HEK293 (cell line): ENCODE results near the gene DNA2.

Experiments
- BCL11B ChIP-seq: fragments of 450-650 bp; formaldehyde crosslinking; IDR thresholded peaks from 2 replicates; pipeline ENCODE4 v1.5.1; 2016; ENCODE audit warnings: low read depth, missing biosample characterization, missing genetic modification characterization
- EGR2 ChIP-seq: fragments of 450-650 bp; formaldehyde crosslinking; IDR thresholded peaks from 2 replicates; pipeline ENCODE4 v1.5.1; 2016; ENCODE audit warnings: low read depth, missing biosample characterization, missing genetic modification characterization
- MYNN ChIP-seq: fragments of 450-650 bp; formaldehyde crosslinking; IDR thresholded peaks from 2 replicates; pipeline ENCODE4 v1.5.1; 2016; ENCODE audit warnings: missing biosample characterization, missing genetic modification characterization, borderline replicate concordance
- SCRT2 ChIP-seq: fragments of 450-650 bp; formaldehyde crosslinking; IDR thresholded peaks from 2 replicates; pipeline ENCODE4 v1.5.1; 2016; ENCODE audit warnings: missing biosample characterization, missing genetic modification characterization
- SP3 ChIP-seq: fragments of 450-650 bp; formaldehyde crosslinking; IDR thresholded peaks from 2 replicates; pipeline ENCODE4 v1.5.1; 2016; ENCODE audit warnings: missing biosample characterization, missing genetic modification characterization
- ZBTB48 ChIP-seq: fragments of 450-650 bp; formaldehyde crosslinking; IDR thresholded peaks from 2 replicates; pipeline ENCODE4 v1.5.1; 2016; ENCODE audit warnings: missing biosample characterization, missing genetic modification characterization
- ZEB2 ChIP-seq: fragments of 450-650 bp; formaldehyde crosslinking; IDR thresholded peaks from 2 replicates; pipeline ENCODE4 v1.5.1; 2016; ENCODE audit warnings: missing biosample characterization, missing genetic modification characterization
- ZFP37 ChIP-seq: fragments of 450-650 bp; formaldehyde crosslinking; IDR thresholded peaks from 2 replicates; pipeline ENCODE4 v1.5.1; 2016; ENCODE audit warnings: missing biosample characterization, missing genetic modification characterization
- ZNF121 ChIP-seq: fragments of 450-650 bp; formaldehyde crosslinking; IDR thresholded peaks from 2 replicates; pipeline ENCODE4 v1.5.1; 2016; ENCODE audit warnings: missing biosample characterization, missing genetic modification characterization
- ZNF248 ChIP-seq: fragments of 450-650 bp; formaldehyde crosslinking; IDR thresholded peaks from 2 replicates; pipeline ENCODE4 v1.5.1; 2017; ENCODE audit warnings: missing biosample characterization, missing genetic modification characterization
- ZNF48 ChIP-seq: fragments of 450-650 bp; formaldehyde crosslinking; IDR thresholded peaks from 2 replicates; pipeline ENCODE4 v1.5.1; 2016; ENCODE audit warnings: missing biosample characterization, missing genetic modification characterization
- ZNF501 ChIP-seq: fragments of 450-650 bp; formaldehyde crosslinking; IDR thresholded peaks from 2 replicates; pipeline ENCODE4 v1.5.1; 2016; ENCODE audit warnings: missing biosample characterization, missing genetic modification characterization
- ZNF521 ChIP-seq: fragments of 450-650 bp; formaldehyde crosslinking; IDR thresholded peaks from 2 replicates; pipeline ENCODE4 v1.5.1; 2017; ENCODE audit warnings: missing biosample characterization, mild to moderate bottlenecking, missing genetic modification characterization
- ZNF560 ChIP-seq: fragments of 450-650 bp; formaldehyde crosslinking; IDR thresholded peaks from 2 replicates; pipeline ENCODE4 v1.5.1; 2017; ENCODE audit warnings: missing biosample characterization, missing genetic modification characterization, borderline replicate concordance
- ZNF561 ChIP-seq: fragments of 450-650 bp; IDR thresholded peaks from 2 replicates; pipeline ENCODE4 v1.5.1; 2018; ENCODE audit warnings: missing biosample characterization, missing genetic modification characterization, borderline replicate concordance
- ZNF596 ChIP-seq: fragments of 450-650 bp; IDR thresholded peaks from 2 replicates; pipeline ENCODE4 v1.5.0; 2018; ENCODE audit warnings: missing biosample characterization, mild to moderate bottlenecking, missing genetic modification characterization, moderate library complexity
- ZNF629 ChIP-seq: fragments of 450-650 bp; formaldehyde crosslinking; IDR thresholded peaks from 2 replicates; pipeline ENCODE4 v1.5.1; 2017; ENCODE audit warnings: missing biosample characterization, missing genetic modification characterization
- ZNF654 ChIP-seq: fragments of 450-650 bp; formaldehyde crosslinking; IDR thresholded peaks from 2 replicates; pipeline ENCODE4 v1.5.1; 2016; ENCODE audit warnings: low read depth, missing biosample characterization, missing genetic modification characterization
- ZNF670 ChIP-seq: fragments of 450-650 bp; formaldehyde crosslinking; IDR thresholded peaks from 2 replicates; pipeline ENCODE4 v1.5.1; 2016; ENCODE audit warnings: missing biosample characterization, missing genetic modification characterization, low read depth
- ZSCAN16 ChIP-seq: fragments of 450-650 bp; formaldehyde crosslinking; IDR thresholded peaks from 2 replicates; pipeline ENCODE4 v1.5.1; 2016; ENCODE audit warnings: missing biosample characterization, missing genetic modification characterization
- ZSCAN23 ChIP-seq: fragments of 450-650 bp; formaldehyde crosslinking; IDR thresholded peaks from 2 replicates; pipeline ENCODE4 v1.5.1; 2016; ENCODE audit warnings: missing biosample characterization, missing genetic modification characterization
- ZSCAN30 ChIP-seq: fragments of 450-650 bp; IDR thresholded peaks from 2 replicates; pipeline ENCODE4 v1.5.1; 2018; ENCODE audit warnings: missing biosample characterization, mild to moderate bottlenecking, missing genetic modification characterization, moderate library complexity
- TF ChIP-seq, protein P1 (sequence below): fragments of 450-650 bp; formaldehyde crosslinking; IDR thresholded peaks from 2 replicates; pipeline ENCODE4 v1.5.1; 2016; ENCODE audit warnings: missing biosample characterization, missing genetic modification characterization
- TF ChIP-seq, protein P2 (sequence below): fragments of 450-650 bp; formaldehyde crosslinking; IDR thresholded peaks from 2 replicates; pipeline ENCODE4 v1.5.1; 2017; ENCODE audit warnings: missing biosample characterization, missing genetic modification characterization
- TF ChIP-seq, protein P3 (sequence below): fragments of 450-650 bp; formaldehyde crosslinking; IDR thresholded peaks from 2 replicates; pipeline ENCODE4 v1.5.1; 2017; ENCODE audit warnings: missing biosample characterization, missing genetic modification characterization
- TF ChIP-seq, protein P4 (sequence below): fragments of 450-650 bp; formaldehyde crosslinking; IDR thresholded peaks from 2 replicates; pipeline ENCODE4 v1.5.1; 2016; ENCODE audit warnings: missing biosample characterization, missing genetic modification characterization
- TF ChIP-seq, protein P5 (sequence below): fragments of 450-650 bp; formaldehyde crosslinking; IDR thresholded peaks from 2 replicates; pipeline ENCODE4 v1.5.1; 2016; ENCODE audit warnings: missing biosample characterization, missing genetic modification characterization
- TF ChIP-seq, protein P6 (sequence below): fragments of 450-650 bp; formaldehyde crosslinking; IDR thresholded peaks from 2 replicates; pipeline ENCODE4 v1.5.1; 2016; ENCODE audit warnings: missing biosample characterization, missing genetic modification characterization

Gene DNA2

DNA sequence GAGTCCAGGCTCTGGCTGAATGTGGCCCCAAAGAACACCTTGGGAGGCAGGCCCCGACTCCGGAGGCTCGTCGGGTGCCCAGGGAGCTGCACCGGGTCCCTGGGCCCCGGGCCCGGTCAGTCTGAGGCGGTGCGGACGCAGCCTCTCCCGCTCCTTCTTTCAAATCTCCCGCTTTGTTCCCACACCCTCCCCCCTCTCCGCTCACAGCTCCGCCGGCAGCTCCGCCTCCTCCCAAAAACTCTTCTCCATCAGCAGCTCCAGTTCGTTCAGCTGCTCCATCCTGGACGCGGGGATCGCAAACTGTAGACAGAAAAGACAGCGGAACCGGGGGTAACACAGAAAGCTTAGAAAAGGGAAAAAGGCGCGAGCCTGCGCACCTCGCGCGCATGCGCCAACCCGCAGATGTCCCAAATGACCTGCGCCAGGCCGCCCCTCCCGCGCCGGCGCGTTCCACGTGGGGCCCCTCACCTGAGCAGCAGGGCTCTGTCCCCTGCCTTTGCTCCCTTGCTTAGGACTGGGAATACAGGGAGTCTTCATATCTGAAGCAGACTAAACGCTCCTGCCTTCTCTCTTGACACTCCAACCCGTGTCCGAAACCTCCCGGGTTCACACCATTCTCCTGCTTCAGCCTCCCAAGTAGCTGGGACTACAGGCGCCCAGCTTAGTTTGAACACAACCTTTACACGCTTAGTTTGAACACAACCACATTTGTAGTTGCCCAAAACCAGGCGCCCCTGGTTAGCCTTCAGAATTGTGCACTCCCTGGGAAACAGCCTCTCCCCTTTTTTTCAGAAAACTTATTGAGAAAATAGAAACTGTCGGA lies at the start of gene DNA2 (continued):
- TF ChIP-seq, protein P1, sequence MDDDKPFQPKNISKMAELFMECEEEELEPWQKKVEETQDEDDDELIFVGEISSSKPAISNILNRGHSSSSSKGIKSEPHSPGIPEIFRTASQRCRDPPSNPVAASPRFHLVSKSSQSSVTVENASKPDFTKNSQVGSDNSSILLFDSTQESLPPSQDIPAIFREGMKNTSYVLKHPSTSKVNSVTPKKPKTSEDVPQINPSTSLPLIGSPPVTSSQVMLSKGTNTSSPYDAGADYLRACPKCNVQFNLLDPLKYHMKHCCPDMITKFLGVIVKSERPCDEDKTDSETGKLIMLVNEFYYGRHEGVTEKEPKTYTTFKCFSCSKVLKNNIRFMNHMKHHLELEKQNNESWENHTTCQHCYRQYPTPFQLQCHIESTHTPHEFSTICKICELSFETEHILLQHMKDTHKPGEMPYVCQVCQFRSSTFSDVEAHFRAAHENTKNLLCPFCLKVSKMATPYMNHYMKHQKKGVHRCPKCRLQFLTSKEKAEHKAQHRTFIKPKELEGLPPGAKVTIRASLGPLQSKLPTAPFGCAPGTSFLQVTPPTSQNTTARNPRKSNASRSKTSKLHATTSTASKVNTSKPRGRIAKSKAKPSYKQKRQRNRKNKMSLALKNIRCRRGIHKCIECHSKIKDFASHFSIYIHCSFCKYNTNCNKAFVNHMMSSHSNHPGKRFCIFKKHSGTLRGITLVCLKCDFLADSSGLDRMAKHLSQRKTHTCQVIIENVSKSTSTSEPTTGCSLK (tag by site-specific recombination), result no peak
- TF ChIP-seq, protein P2, sequence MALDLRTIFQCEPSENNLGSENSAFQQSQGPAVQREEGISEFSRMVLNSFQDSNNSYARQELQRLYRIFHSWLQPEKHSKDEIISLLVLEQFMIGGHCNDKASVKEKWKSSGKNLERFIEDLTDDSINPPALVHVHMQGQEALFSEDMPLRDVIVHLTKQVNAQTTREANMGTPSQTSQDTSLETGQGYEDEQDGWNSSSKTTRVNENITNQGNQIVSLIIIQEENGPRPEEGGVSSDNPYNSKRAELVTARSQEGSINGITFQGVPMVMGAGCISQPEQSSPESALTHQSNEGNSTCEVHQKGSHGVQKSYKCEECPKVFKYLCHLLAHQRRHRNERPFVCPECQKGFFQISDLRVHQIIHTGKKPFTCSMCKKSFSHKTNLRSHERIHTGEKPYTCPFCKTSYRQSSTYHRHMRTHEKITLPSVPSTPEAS (tag by site-specific recombination), result no peak
- TF ChIP-seq ZBTB48 (tag by site-specific recombination) (peak; percentile 98), ZNF560 (tag by site-specific recombination) (no peak), SCRT2 (tag by site-specific recombination) (no peak), ZSCAN16 (0 out of 2 replicates have a peak, but pooled peaks have one; percentile 55), ZNF596 (tag by site-specific recombination) (no peak), ZNF629 (tag by site-specific recombination) (peak; percentile 73), ZSCAN23 (tag by site-specific recombination) (no peak), ZNF521 (tag by site-specific recombination) (no peak), ZNF501 (peak; percentile 88), MYNN (tag by site-specific recombination) (no peak), ZNF48 (tag by site-specific recombination) (no peak), SP3 (peak; percentile 68), ZNF670 (tag by site-specific recombination) (no peak), ZEB2 (tag by site-specific recombination) (peak; percentile 75; the same call in 1 of the 2 replicates), ZNF121 (tag by site-specific recombination) (no peak), ZNF654 (tag by site-specific recombination) (no peak), ZNF248 (no peak), ZNF561 (tag by site-specific recombination) (peak; percentile 76; the same call in 1 of the 2 replicates), ZSCAN30 (tag by site-specific recombination) (peak; percentile 49; the same call in 1 of the 2 replicates), BCL11B (tag by site-specific recombination) (no peak; the same call in 1 of the 2 replicates), EGR2 (tag by site-specific recombination) (0 out of 2 replicates have a peak, but pooled peaks have one; percentile 20), ZFP37 (tag by site-specific recombination) (peak; percentile 79; the same call in 1 of the 2 replicates)
- TF ChIP-seq, protein P3, sequence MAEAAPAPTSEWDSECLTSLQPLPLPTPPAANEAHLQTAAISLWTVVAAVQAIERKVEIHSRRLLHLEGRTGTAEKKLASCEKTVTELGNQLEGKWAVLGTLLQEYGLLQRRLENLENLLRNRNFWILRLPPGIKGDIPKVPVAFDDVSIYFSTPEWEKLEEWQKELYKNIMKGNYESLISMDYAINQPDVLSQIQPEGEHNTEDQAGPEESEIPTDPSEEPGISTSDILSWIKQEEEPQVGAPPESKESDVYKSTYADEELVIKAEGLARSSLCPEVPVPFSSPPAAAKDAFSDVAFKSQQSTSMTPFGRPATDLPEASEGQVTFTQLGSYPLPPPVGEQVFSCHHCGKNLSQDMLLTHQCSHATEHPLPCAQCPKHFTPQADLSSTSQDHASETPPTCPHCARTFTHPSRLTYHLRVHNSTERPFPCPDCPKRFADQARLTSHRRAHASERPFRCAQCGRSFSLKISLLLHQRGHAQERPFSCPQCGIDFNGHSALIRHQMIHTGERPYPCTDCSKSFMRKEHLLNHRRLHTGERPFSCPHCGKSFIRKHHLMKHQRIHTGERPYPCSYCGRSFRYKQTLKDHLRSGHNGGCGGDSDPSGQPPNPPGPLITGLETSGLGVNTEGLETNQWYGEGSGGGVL (tag by site-specific recombination), result peak; percentile 59
- TF ChIP-seq, protein P4, sequence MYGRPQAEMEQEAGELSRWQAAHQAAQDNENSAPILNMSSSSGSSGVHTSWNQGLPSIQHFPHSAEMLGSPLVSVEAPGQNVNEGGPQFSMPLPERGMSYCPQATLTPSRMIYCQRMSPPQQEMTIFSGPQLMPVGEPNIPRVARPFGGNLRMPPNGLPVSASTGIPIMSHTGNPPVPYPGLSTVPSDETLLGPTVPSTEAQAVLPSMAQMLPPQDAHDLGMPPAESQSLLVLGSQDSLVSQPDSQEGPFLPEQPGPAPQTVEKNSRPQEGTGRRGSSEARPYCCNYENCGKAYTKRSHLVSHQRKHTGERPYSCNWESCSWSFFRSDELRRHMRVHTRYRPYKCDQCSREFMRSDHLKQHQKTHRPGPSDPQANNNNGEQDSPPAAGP (tag by site-specific recombination), result no peak
- TF ChIP-seq, protein P5, sequence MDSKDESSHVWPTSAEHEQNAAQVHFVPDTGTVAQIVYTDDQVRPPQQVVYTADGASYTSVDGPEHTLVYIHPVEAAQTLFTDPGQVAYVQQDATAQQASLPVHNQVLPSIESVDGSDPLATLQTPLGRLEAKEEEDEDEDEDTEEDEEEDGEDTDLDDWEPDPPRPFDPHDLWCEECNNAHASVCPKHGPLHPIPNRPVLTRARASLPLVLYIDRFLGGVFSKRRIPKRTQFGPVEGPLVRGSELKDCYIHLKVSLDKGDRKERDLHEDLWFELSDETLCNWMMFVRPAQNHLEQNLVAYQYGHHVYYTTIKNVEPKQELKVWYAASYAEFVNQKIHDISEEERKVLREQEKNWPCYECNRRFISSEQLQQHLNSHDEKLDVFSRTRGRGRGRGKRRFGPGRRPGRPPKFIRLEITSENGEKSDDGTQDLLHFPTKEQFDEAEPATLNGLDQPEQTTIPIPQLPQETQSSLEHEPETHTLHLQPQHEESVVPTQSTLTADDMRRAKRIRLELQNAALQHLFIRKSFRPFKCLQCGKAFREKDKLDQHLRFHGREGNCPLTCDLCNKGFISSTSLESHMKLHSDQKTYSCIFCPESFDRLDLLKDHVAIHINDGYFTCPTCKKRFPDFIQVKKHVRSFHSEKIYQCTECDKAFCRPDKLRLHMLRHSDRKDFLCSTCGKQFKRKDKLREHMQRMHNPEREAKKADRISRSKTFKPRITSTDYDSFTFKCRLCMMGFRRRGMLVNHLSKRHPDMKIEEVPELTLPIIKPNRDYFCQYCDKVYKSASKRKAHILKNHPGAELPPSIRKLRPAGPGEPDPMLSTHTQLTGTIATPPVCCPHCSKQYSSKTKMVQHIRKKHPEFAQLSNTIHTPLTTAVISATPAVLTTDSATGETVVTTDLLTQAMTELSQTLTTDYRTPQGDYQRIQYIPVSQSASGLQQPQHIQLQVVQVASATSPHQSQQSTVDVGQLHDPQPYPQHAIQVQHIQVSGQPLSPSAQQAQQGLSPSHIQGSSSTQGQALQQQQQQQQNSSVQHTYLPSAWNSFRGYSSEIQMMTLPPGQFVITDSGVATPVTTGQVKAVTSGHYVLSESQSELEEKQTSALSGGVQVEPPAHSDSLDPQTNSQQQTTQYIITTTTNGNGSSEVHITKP, result peak; percentile 78
- TF ChIP-seq, protein P6, sequence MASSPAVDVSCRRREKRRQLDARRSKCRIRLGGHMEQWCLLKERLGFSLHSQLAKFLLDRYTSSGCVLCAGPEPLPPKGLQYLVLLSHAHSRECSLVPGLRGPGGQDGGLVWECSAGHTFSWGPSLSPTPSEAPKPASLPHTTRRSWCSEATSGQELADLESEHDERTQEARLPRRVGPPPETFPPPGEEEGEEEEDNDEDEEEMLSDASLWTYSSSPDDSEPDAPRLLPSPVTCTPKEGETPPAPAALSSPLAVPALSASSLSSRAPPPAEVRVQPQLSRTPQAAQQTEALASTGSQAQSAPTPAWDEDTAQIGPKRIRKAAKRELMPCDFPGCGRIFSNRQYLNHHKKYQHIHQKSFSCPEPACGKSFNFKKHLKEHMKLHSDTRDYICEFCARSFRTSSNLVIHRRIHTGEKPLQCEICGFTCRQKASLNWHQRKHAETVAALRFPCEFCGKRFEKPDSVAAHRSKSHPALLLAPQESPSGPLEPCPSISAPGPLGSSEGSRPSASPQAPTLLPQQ (tag by site-specific recombination), result peak; percentile 84
